NT2/D1 (cell line): ENCODE data around the gene TESMIN.

Experiments used
- SUZ12 ChIP-seq: IDR thresholded peaks from 2 replicates; pipeline ENCODE4 v1.6.1; 2011; ENCODE audit not compliant: insufficient read length, insufficient read depth; ENCODE audit errors: extremely low read depth
- YY1 ChIP-seq: IDR thresholded peaks from 2 replicates; pipeline ENCODE4 v1.6.1; 2011; ENCODE audit not compliant: insufficient read length, insufficient read depth
- ZNF274 ChIP-seq: IDR thresholded peaks from 2 replicates; pipeline ENCODE4 v1.6.1; 2011; ENCODE audit warnings: mild to moderate bottlenecking, low read depth, low read length

DNA sequence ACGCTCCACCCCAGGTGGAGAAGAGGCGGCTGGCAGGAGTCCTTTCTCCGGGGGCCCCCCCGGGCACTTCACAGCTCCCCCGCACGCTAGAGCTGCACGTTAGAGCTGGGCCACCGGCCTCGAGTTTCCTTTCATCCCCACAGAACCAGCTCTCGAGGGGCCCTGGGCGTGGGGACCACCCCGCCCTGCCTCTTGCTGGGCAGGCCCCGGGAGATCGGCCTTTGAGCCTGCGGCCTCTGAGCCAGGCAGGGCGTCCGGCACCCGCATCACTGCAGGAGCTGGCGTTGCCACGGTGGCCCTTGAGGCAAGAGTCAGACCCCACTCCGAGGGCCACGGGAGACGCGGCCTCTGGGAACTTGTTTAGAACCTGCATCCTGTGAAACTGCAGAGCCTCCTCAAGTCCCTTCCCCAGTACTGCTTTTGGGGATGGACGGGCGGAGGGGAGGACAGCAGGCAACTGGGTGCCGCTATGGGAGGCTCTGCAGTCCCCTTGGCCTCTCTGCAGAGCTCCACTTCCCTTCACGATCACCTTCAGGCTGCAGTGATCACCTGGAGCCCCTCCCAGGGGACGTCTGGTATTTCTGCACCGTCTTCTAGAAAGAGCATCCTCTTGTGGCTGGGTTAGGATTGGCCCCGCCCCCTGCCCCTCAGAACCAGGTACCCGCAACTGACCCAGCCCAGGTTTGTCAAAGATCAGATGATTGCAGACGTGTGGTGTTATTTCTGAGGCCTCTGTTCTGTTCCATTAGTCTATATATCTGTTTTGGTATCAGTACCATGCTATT, 80.9 kb downstream of the TESMIN start:
- TF ChIP-seq ZNF274 (no peak), SUZ12 (no peak), YY1 (no peak)
